Stimulated activated CD8-positive, alpha-beta memory T cell treated with anti-CD3 and anti-CD28 coated beads, Interleukin-12 subunit alpha, Interleukin-12 subunit beta, amount 100 ng/mL, for 1 hour (primary cell): ENCODE measurements around the gene ACSL3.
"Not testable (repeated sequence)": the region's sequence is repeated elsewhere in the genome, so short reads cannot be mapped to it uniquely, and the experiment has no call there.

ENCODE experiments used
- DNase-seq: peaks from one replicate; pipeline ENCODE4 v3.0.0-alpha.2; 2020; ENCODE audit warnings: low read depth

Gene ACSL3

GRCh38 chr2:222851956-222852617 lies 8.7 kb upstream of the ACSL3 start:
- no peak for DNase-seq

- no peak for DNase-seq
Observed at GRCh38 chr2:222854773-222855700, 5.8 kb upstream of the ACSL3 start.

- no peak for DNase-seq
Observed at GRCh38 chr2:222859786-222860612, 837 bp upstream of the ACSL3 start.

- DNase-seq = peak; percentile 9
Observed at GRCh38 chr2:222861411-222862105, 722 bp downstream of the ACSL3 start.

- no peak for DNase-seq
Observed at GRCh38 chr2:222862106-222862908, 1.5 kb downstream of the ACSL3 start.

- no peak for DNase-seq
Observed at GRCh38 chr2:222862909-222863544, 2.2 kb downstream of the ACSL3 start.

GRCh38 chr2:222864296-222864695 lies 3.5 kb downstream of the ACSL3 start:
- DNase-seq = no peak

- no peak for DNase-seq
Observed at GRCh38 chr2:222865301-222865700, 4.5 kb downstream of the ACSL3 start.

- no peak for DNase-seq
Observed at GRCh38 chr2:222866358-222866960, 5.6 kb downstream of the ACSL3 start.

- not testable (repeated sequence) for DNase-seq
Observed at GRCh38 chr2:222868560-222869251, 7.9 kb downstream of the ACSL3 start.

- DNase-seq = no peak
Observed at GRCh38 chr2:222869252-222869560, 8.4 kb downstream of the ACSL3 start.

- DNase-seq = no peak
Observed at GRCh38 chr2:222871291-222871690, 10.5 kb downstream of the ACSL3 start.

- DNase-seq = no peak
Observed at GRCh38 chr2:222872551-222872950, 11.7 kb downstream of the ACSL3 start.

- no peak for DNase-seq
Observed at GRCh38 chr2:222875482-222875881, 14.6 kb downstream of the ACSL3 start.

- no peak for DNase-seq
Observed at GRCh38 chr2:222876947-222877346, 16.1 kb downstream of the ACSL3 start.

- DNase-seq = no peak
Observed at GRCh38 chr2:222877556-222878300, 16.9 kb downstream of the ACSL3 start.

- no peak for DNase-seq
Observed at GRCh38 chr2:222878301-222878876, 17.6 kb downstream of the ACSL3 start.

GRCh38 chr2:222878877-222879603 lies 18.2 kb downstream of the ACSL3 start:
- no peak for DNase-seq
